OCI-LY7 (cell line): ENCODE results near the gene RAB15. TPM values are rescaled to one million over a fixed set of nuclear protein-coding genes. Genes with fewer than 3 reads are reported as not detected.

Experiments used
- BruUV-seq: library from RNA; stranded (reverse); fragments of 400-500 nt; replicated peaks from 2 replicates; lab custom pipeline; 2021; lab: Mats Ljungman, UMichigan
- CTCF ChIA-PET: fragments of 300-600 bp; sonication (Branson Sonifier 250); formaldehyde crosslinking; loops from one replicate; lab custom pipeline; 2022; ENCODE audit warnings: antibody characterized with exemption; ENCODE audit not compliant: unreplicated experiment; lab: Charles Lee
- POLR2A ChIA-PET: fragments of 300-600 bp; sonication (Branson Sonifier 250); formaldehyde crosslinking; loops from one replicate; lab custom pipeline; 2022; ENCODE audit warnings: antibody characterized with exemption; lab: Charles Lee
- DNase-seq: peaks from one replicate; pipeline ENCODE4 v3.0.0-alpha.2; 2015; ENCODE audit warnings: low spot score
- H2AFZ ChIP-seq: fragments of 200-600 bp; sonication (generic), shearing (Covaris generic); 2 replicates; pipeline ENCODE4 v1.6.1; 2014; ENCODE audit warnings: mild to moderate bottlenecking, antibody characterized with exemption, low read length, moderate library complexity
- H3K27ac ChIP-seq: fragments of 200-600 bp; sonication (generic); 2 replicates; pipeline ENCODE4 v1.5.1; 2014; ENCODE audit warnings: mixed run types, low read depth, mild to moderate bottlenecking, moderate library complexity, low read length, inconsistent platforms; ENCODE audit not compliant: poor library complexity, severe bottlenecking
- H3K36me3 ChIP-seq: fragments of 200-600 bp; sonication (generic); 2 replicates; pipeline ENCODE4 v1.6.1; 2014; ENCODE audit warnings: mild to moderate bottlenecking, antibody characterized with exemption, low read length, moderate library complexity, mixed read lengths; ENCODE audit not compliant: insufficient read depth
- H3K4me1 ChIP-seq: fragments of 200-600 bp; sonication (generic); 2 replicates; pipeline ENCODE4 v1.5.1; 2014; ENCODE audit warnings: mild to moderate bottlenecking, low read length; ENCODE audit not compliant: insufficient read depth, poor library complexity, severe bottlenecking
- H3K4me2 ChIP-seq: fragments of 200-600 bp; sonication (generic); 2 replicates; pipeline ENCODE4 v1.6.1; 2014; ENCODE audit warnings: mild to moderate bottlenecking, low read length
- H3K4me3 ChIP-seq: fragments of 200-600 bp; sonication (generic); 2 replicates; pipeline ENCODE4 v1.5.1; 2014; ENCODE audit warnings: mild to moderate bottlenecking, low read depth, low read length; ENCODE audit not compliant: poor library complexity, severe bottlenecking
- H3K79me2 ChIP-seq: fragments of 200-600 bp; sonication (generic); 2 replicates; pipeline ENCODE4 v1.6.1; 2016; ENCODE audit warnings: low read depth, mild to moderate bottlenecking, low read length, moderate library complexity, mixed read lengths; ENCODE audit not compliant: insufficient read depth
- H3K9me2 ChIP-seq: fragments of 200-600 bp; sonication (generic); 2 replicates; pipeline ENCODE4 v1.6.1; 2016; ENCODE audit warnings: mild to moderate bottlenecking, low read length, mixed read lengths; ENCODE audit not compliant: insufficient read depth
- H3K9me3 ChIP-seq: fragments of 200-600 bp; sonication (generic); 2 replicates; pipeline ENCODE4 v1.6.1; 2014; ENCODE audit warnings: mild to moderate bottlenecking, mixed run types, low read length, mixed read lengths
- H4K20me1 ChIP-seq: fragments of 200-600 bp; sonication (generic); 2 replicates; pipeline ENCODE4 v1.6.1; 2014; ENCODE audit warnings: mild to moderate bottlenecking, antibody characterized with exemption, low read length, moderate library complexity, mixed read lengths; ENCODE audit not compliant: insufficient read depth
- CTCF ChIP-seq: fragments of 200-600 bp; sonication (generic); conservative IDR thresholded peaks from 2 replicates; pipeline ENCODE4 v1.5.1; 2014; ENCODE audit warnings: mild to moderate bottlenecking, antibody characterized with exemption, low read length, moderate library complexity, mixed read lengths
- EZH2phosphoT487 ChIP-seq: fragments of 200-600 bp; sonication (generic); IDR thresholded peaks from 2 replicates; pipeline ENCODE4 v1.6.1; 2018; ENCODE audit warnings: low read depth, borderline replicate concordance, mild to moderate bottlenecking, mixed run types, antibody characterized with exemption, low read length, moderate library complexity, mixed read lengths
- intact Hi-C: fragments of 100-400 bp; cut with micrococcal nuclease; formaldehyde crosslinking; loops from one replicate; pipeline ENCODE4 v1.10.0; 2022; ENCODE audit not compliant: unreplicated experiment
- total RNA-seq, 2 experiments: library from RNA; depleted of rRNA in 1 of 2; stranded (reverse); fragments of >200 nt in 1 of 2; shearing (Covaris generic) in 1 of 2; gene quantifications; 2 replicates each; pipeline ENCODE4 v1.2.3, GENCODE V29; 2014 to 2022

RAB15 gene
- total RNA-seq, 2 experiments from 2014 or later: 0.38 TPM; not detected in 1

- peaks cover 10% of the 10 kb centered on the region; the same call in 1 of the 2 replicates for H3K79me2 ChIP-seq
- H3K4me1 ChIP-seq: peaks cover 13% of the 10 kb centered on the region
- no peaks in the 10 kb centered on the region for H3K9me2 ChIP-seq
- 0 out of 2 replicates have a peak, but pooled peaks cover 2% of the 10 kb centered on the region for H4K20me1 ChIP-seq
- peaks cover 84% of the 10 kb centered on the region for H3K36me3 ChIP-seq
- DNase-seq: no peak
- no peak overlapping the region for H3K4me3 ChIP-seq
- no peak overlapping the region for H3K27ac ChIP-seq
- H2AFZ ChIP-seq: no peak overlapping the region
- POLR2A ChIA-PET: interaction anchor here (0.7 to 1.8 kb wide), 5 partner anchors 10 to 1248 kb away, joined by 3 to 8 read pairs (median 3); no protein-coding TSS in a partner anchor
- no peaks in the 10 kb centered on the region for H3K9me3 ChIP-seq
- TF ChIP-seq CTCF: no peak
- no peak for TF ChIP-seq EZH2phosphoT487
- no peak overlapping the region for H3K4me2 ChIP-seq
- CTCF ChIA-PET: no interaction called here
- intact Hi-C loops: no loop called here
- TSS peak; percentile 12 for BruUV-seq
Observed at GRCh38 chr14:64926398-64926995, 45.6 kb downstream of the RAB15 start.

- Histone ChIP-seq H3K4me1 (peaks cover 3% of the 10 kb centered on the region), H3K36me3 (peaks cover 66% of the 10 kb centered on the region), H3K4me2 (no peak overlapping the region), H3K4me3 (no peak overlapping the region), H2AFZ (no peak overlapping the region), H4K20me1 (peaks cover 11% of the 10 kb centered on the region; the same call in 1 of the 2 replicates), H3K27ac (no peak overlapping the region), H3K79me2 (peaks cover 44% of the 10 kb centered on the region), H3K9me2 (no peaks in the 10 kb centered on the region), H3K9me3 (no peaks in the 10 kb centered on the region)
- TF ChIP-seq CTCF: no peak
- intact Hi-C loops: no loop called here
- CTCF ChIA-PET: no interaction called here
- POLR2A ChIA-PET: no interaction called here
- no TSS peak for BruUV-seq
- DNase-seq: no peak
Observed at GRCh38 chr14:64923015-64923414, 49.1 kb downstream of the RAB15 start.

GRCh38 chr14:64920465-64920864, 51.7 kb downstream of the RAB15 start:
- Histone ChIP-seq H4K20me1 (peaks cover 21% of the 10 kb centered on the region; the same call in 1 of the 2 replicates), H2AFZ (no peak overlapping the region), H3K36me3 (peaks cover 56% of the 10 kb centered on the region), H3K9me2 (no peaks in the 10 kb centered on the region), H3K27ac (no peak overlapping the region), H3K4me2 (no peak overlapping the region), H3K4me1 (peaks cover 8% of the 10 kb centered on the region), H3K9me3 (no peaks in the 10 kb centered on the region), H3K4me3 (no peak overlapping the region), H3K79me2 (peaks cover 66% of the 10 kb centered on the region)
- no TSS peak for BruUV-seq
- ChIA-PET CTCF (no interaction called here), POLR2A (interaction anchor here (0.6 to 0.7 kb wide), 2 partner anchors 25 to 970 kb away, joined by 3 read pairs; no protein-coding TSS in a partner anchor)
- intact Hi-C loops: no loop called here
- DNase-seq: no peak
- no peak for TF ChIP-seq EZH2phosphoT487
- no peak for TF ChIP-seq CTCF
